HCT116 (cell line): Measurements from ENCODE around the gene CHMP2A.

Experiments
- ELF1 ChIP-seq: IDR thresholded peaks from 2 replicates; pipeline ENCODE4 v1.6.1; 2012; ENCODE audit warnings: low read depth, borderline replicate concordance
- EZH2phosphoT487 ChIP-seq: fragments of 200-600 bp; IDR thresholded peaks from 2 replicates; pipeline ENCODE4 v1.6.1; 2018; ENCODE audit warnings: antibody characterized with exemption, borderline replicate concordance
- POLR2A ChIP-seq: IDR thresholded peaks from 2 replicates; pipeline ENCODE4 v1.7.0; 2011; ENCODE audit warnings: borderline replicate concordance; ENCODE audit not compliant: insufficient read depth, insufficient read length; ENCODE audit errors: extremely low read depth
- POLR2AphosphoS5 ChIP-seq: IDR thresholded peaks from 2 replicates; pipeline ENCODE4 v1.6.1; 2011; ENCODE audit warnings: mild to moderate bottlenecking, low read depth, low read length, moderate library complexity
- SRF ChIP-seq: IDR thresholded peaks from 2 replicates; pipeline ENCODE4 v1.6.1; 2012; ENCODE audit warnings: low read depth
- TCF7L2 ChIP-seq: IDR thresholded peaks from 2 replicates; pipeline ENCODE4 v1.7.0; 2011; ENCODE audit warnings: borderline replicate concordance, inconsistent platforms; ENCODE audit not compliant: insufficient read depth, insufficient read length; ENCODE audit errors: extremely low read depth
- YY1 ChIP-seq: IDR thresholded peaks from 2 replicates; pipeline ENCODE4 v1.6.1; 2011; ENCODE audit warnings: low read length, low read depth, moderate library complexity, mild to moderate bottlenecking; ENCODE audit not compliant: insufficient replicate concordance; ENCODE audit errors: extremely low read depth
- TF ChIP-seq, protein P1 (sequence below), 3 experiments: fragments of 200-600 bp in 1 of 3; sonication (generic) in 1 of 3; IDR thresholded peaks in 2 of 3; conservative IDR thresholded peaks in 1 of 3; 2 replicates each; pipeline ENCODE4 v1.5.1; 2012 to 2017; ENCODE audit warnings: low read depth in 2 of 3, low read length in 2 of 3, antibody characterized with exemption in 1 of 3, borderline replicate concordance in 1 of 3, control low read depth in 1 of 3, mild to moderate bottlenecking in 1 of 3, mixed read lengths in 1 of 3, mixed run types in 1 of 3, moderate library complexity in 1 of 3; ENCODE audit not compliant: insufficient read depth in 1 of 3

DNA sequence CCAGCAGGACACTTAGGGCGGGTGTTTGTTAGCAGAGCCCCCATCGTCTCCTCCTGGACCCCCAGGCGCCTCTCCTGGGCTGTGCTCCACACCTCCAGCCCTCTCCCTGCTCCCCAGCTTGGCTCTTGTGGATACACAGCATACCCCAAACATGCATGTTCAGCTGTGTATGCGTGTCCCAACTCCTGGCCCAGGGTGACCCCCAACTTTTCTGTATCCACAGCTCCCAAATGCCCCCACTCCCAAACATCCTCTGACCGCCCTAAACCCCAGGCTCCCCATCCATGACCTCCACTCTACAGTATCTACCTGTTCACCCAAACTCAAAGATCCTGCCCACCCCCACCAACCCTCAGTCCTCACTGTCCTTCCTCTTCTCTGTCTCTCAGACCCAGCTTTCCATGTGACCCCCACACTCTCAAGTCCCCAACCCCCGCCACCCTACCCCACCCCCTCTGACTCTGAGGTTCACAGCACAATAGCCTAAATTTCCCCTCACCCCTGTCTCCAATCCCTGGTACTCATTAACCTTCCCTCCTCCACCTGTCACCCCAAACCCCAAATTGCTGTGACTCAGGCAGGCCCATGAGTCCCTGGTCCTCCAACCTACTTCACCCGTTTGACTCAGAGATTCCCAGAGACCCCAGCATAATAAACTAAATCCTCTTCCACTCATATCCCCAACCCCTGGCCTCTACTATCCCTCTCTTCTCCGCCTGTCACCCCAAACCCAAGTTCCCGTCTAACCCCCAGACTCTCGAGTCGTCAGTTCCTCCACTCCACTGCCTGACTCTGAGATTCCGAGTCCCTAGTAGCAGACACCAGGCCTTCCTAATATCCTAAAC is 2.5 kb upstream of the CHMP2A start:
- TF ChIP-seq EZH2phosphoT487 (no peak), TCF7L2 (no peak), SRF (no peak), POLR2A (no peak), YY1 (no peak), POLR2AphosphoS5 (no peak), ELF1 (no peak)
- TF ChIP-seq, protein P1, sequence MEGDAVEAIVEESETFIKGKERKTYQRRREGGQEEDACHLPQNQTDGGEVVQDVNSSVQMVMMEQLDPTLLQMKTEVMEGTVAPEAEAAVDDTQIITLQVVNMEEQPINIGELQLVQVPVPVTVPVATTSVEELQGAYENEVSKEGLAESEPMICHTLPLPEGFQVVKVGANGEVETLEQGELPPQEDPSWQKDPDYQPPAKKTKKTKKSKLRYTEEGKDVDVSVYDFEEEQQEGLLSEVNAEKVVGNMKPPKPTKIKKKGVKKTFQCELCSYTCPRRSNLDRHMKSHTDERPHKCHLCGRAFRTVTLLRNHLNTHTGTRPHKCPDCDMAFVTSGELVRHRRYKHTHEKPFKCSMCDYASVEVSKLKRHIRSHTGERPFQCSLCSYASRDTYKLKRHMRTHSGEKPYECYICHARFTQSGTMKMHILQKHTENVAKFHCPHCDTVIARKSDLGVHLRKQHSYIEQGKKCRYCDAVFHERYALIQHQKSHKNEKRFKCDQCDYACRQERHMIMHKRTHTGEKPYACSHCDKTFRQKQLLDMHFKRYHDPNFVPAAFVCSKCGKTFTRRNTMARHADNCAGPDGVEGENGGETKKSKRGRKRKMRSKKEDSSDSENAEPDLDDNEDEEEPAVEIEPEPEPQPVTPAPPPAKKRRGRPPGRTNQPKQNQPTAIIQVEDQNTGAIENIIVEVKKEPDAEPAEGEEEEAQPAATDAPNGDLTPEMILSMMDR (IDR thresholded peaks at IDR 0.05 in 2 of 3, conservative IDR thresholded peaks at IDR 0.05 in 1 of 3; ENCODE audit: borderline replicate concordance in 1 of 3, insufficient read depth in 1 of 3, low read depth in 2 of 3, low read length in 2 of 3), result no peak
